Daoy (cell line): ENCODE measurements around the gene HCN4. TPM values are rescaled to one million over a fixed set of nuclear protein-coding genes. Genes with fewer than 3 reads are reported as not detected.

Experiments
- DNase-seq: peaks from one replicate; pipeline ENCODE4 v3.0.0-alpha.2; 2015; ENCODE audit warnings: low read depth
- total RNA-seq: library from RNA; depleted of rRNA; stranded (reverse); fragments of >200 nt; shearing (Covaris generic); gene quantifications from 2 replicates; pipeline ENCODE4 v1.2.3, GENCODE V29; 2014; rRNA removed

The HCN4 gene
- total RNA-seq, 1 experiment from 2014 or later: not detected

- no peak for DNase-seq
Observed at GRCh38 chr15:73296609-73297353, 72.0 kb downstream of the HCN4 start.

GRCh38 chr15:73295630-73296286 is 73.0 kb downstream of the HCN4 start:
- no peak for DNase-seq

GRCh38 chr15:73293773-73294172 is 75.0 kb downstream of the HCN4 start:
- no peak for DNase-seq

- no peak for DNase-seq
Observed at GRCh38 chr15:73291441-73291840, 77.3 kb downstream of the HCN4 start.

- DNase-seq: no peak
Observed at GRCh38 chr15:73287019-73287418, 81.7 kb downstream of the HCN4 start.

- no peak for DNase-seq
Observed at GRCh38 chr15:73286311-73286710, 82.4 kb downstream of the HCN4 start.

- no peak for DNase-seq
Observed at GRCh38 chr15:73284090-73284716, 84.6 kb downstream of the HCN4 start.

GRCh38 chr15:73283366-73283962 is 85.3 kb downstream of the HCN4 start:
- no peak for DNase-seq

- no peak for DNase-seq
Observed at GRCh38 chr15:73282567-73283365, 86.0 kb downstream of the HCN4 start.

- DNase-seq: no peak
Observed at GRCh38 chr15:73275862-73276261, 92.9 kb downstream of the HCN4 start.

GRCh38 chr15:73273181-73274002 is 95.4 kb downstream of the HCN4 start:
- DNase-seq: peak; percentile 41

- DNase-seq: no peak
Observed at GRCh38 chr15:73270366-73271097, 98.2 kb downstream of the HCN4 start.

Other genes starting within 250 kb of the HCN4 start
- not detected in 2 replicates for gene REC114, start 74.2 kb upstream of the HCN4 start, total RNA-seq